Measurements from ENCODE around the gene ATP6V0E2. TPM values are rescaled to one million over a fixed set of nuclear protein-coding genes. Genes with fewer than 3 reads are reported as not detected.

Gene ATP6V0E2
- total RNA-seq, 1 experiment from 2014 or later: 28.8 TPM

- Mint-ChIP-seq H3K4me1 (ENCODE audit: low read depth, unreplicated experiment) (no peaks in the 10 kb centered on the region), H3K4me3 (ENCODE audit: low read depth, unreplicated experiment) (no peak overlapping the region), H3K9me3 (ENCODE audit: low read depth, unreplicated experiment) (no peaks in the 10 kb centered on the region), H3K27ac (ENCODE audit: unreplicated experiment) (no peak overlapping the region), H3K27me3 (ENCODE audit: unreplicated experiment) (no peaks in the 10 kb centered on the region), H3K36me3 (ENCODE audit: insufficient read depth, unreplicated experiment) (no peaks in the 10 kb centered on the region)
- no TSS peak for BruUV-seq (replicated peaks)
- TF ChIP-seq CTCF (IDR thresholded peaks at IDR 0.05; ENCODE audit: unreplicated experiment): no peak
- CTCF ChIA-PET: no interaction called here
- no peak for DNase-seq
- intact Hi-C loops (cut with micrococcal nuclease; ENCODE audit: unreplicated experiment): no loop called here
Measured at GRCh38 chr7:149865437-149865836, 8.3 kb upstream of the ATP6V0E2 start.

GRCh38 chr7:149866139-149866778 lies 7.5 kb upstream of the ATP6V0E2 start:
- H3K9me3 Mint-ChIP-seq (ENCODE audit: low read depth, unreplicated experiment): no peaks in the 10 kb centered on the region
- no peak overlapping the region for H3K4me3 Mint-ChIP-seq (ENCODE audit: low read depth, unreplicated experiment)
- no peak for DNase-seq
- H3K4me1 Mint-ChIP-seq (ENCODE audit: low read depth, unreplicated experiment): no peaks in the 10 kb centered on the region
- no peak overlapping the region for H3K27ac Mint-ChIP-seq (ENCODE audit: unreplicated experiment)
- BruUV-seq (replicated peaks): no TSS peak
- CTCF ChIA-PET: no interaction called here
- H3K27me3 Mint-ChIP-seq (ENCODE audit: unreplicated experiment): no peaks in the 10 kb centered on the region
- H3K36me3 Mint-ChIP-seq (ENCODE audit: insufficient read depth, unreplicated experiment): peaks cover 3% of the 10 kb centered on the region
- intact Hi-C loops (cut with micrococcal nuclease; ENCODE audit: unreplicated experiment): no loop called here
- no peak for TF ChIP-seq CTCF (IDR thresholded peaks at IDR 0.05; ENCODE audit: unreplicated experiment)

- no TSS peak for BruUV-seq (replicated peaks)
- no peaks in the 10 kb centered on the region for H3K27me3 Mint-ChIP-seq (ENCODE audit: unreplicated experiment)
- CTCF ChIA-PET: no interaction called here
- peaks cover 5% of the 10 kb centered on the region for H3K36me3 Mint-ChIP-seq (ENCODE audit: insufficient read depth, unreplicated experiment)
- H3K4me1 Mint-ChIP-seq (ENCODE audit: low read depth, unreplicated experiment): no peaks in the 10 kb centered on the region
- no peak for TF ChIP-seq CTCF (IDR thresholded peaks at IDR 0.05; ENCODE audit: unreplicated experiment)
- intact Hi-C loops (cut with micrococcal nuclease; ENCODE audit: unreplicated experiment): no loop called here
- H3K27ac Mint-ChIP-seq (ENCODE audit: unreplicated experiment): no peak overlapping the region
- no peaks in the 10 kb centered on the region for H3K9me3 Mint-ChIP-seq (ENCODE audit: low read depth, unreplicated experiment)
- no peak overlapping the region for H3K4me3 Mint-ChIP-seq (ENCODE audit: low read depth, unreplicated experiment)
- DNase-seq: no peak
Measured at GRCh38 chr7:149866779-149867447, 6.9 kb upstream of the ATP6V0E2 start.

GRCh38 chr7:149867762-149868622 lies 5.8 kb upstream of the ATP6V0E2 start:
- CTCF ChIA-PET: no interaction called here
- Mint-ChIP-seq H3K4me3 (ENCODE audit: low read depth, unreplicated experiment) (no peak overlapping the region), H3K27me3 (ENCODE audit: unreplicated experiment) (no peaks in the 10 kb centered on the region), H3K36me3 (ENCODE audit: insufficient read depth, unreplicated experiment) (peaks cover 10% of the 10 kb centered on the region), H3K9me3 (ENCODE audit: low read depth, unreplicated experiment) (no peaks in the 10 kb centered on the region), H3K4me1 (ENCODE audit: low read depth, unreplicated experiment) (peaks cover 6% of the 10 kb centered on the region), H3K27ac (ENCODE audit: unreplicated experiment) (no peak overlapping the region)
- no TSS peak for BruUV-seq (replicated peaks)
- TF ChIP-seq CTCF (IDR thresholded peaks at IDR 0.05; ENCODE audit: unreplicated experiment): no peak
- no peak for DNase-seq
- intact Hi-C loops (cut with micrococcal nuclease; ENCODE audit: unreplicated experiment): no loop called here

Data from Calu3 (cell line).